CD14-positive monocyte (primary cell): ENCODE measurements around the gene GNG2. TPM values are rescaled to one million over a fixed set of nuclear protein-coding genes. Genes with fewer than 3 reads are reported as not detected.

Source experiments
- DNase-seq, 3 donors: peaks; one replicate each; pipeline ENCODE4 v3.0.0-alpha.2; 2011 to 2022
- H2AFZ ChIP-seq: 2 replicates; pipeline ENCODE4 v1.6.0; 2012; ENCODE audit warnings: mild to moderate bottlenecking, low read depth, low read length, inconsistent platforms; ENCODE audit not compliant: insufficient read depth, poor library complexity, severe bottlenecking
- H3K27ac ChIP-seq, 2 donors: 1 replicate in 1 of 2; 2 replicates in 1 of 2; pipeline ENCODE4 v1.5.1; 2012 to 2013; ENCODE audit warnings: low read length in 2 of 2, control low read depth in 1 of 2, inconsistent platforms in 1 of 2, low read depth in 1 of 2, mild to moderate bottlenecking in 1 of 2
- H3K27me3 ChIP-seq, 2 donors: one replicate each; pipeline versions ENCODE4 v1.6.0 to v1.6.1; 2011 to 2013; ENCODE audit warnings: low read length in 2 of 2; ENCODE audit not compliant: control insufficient read depth in 2 of 2, insufficient read depth in 2 of 2
- H3K36me3 ChIP-seq, 2 donors: replicated peaks in 1 of 2; 1 replicate in 1 of 2; 2 replicates in 1 of 2; pipeline versions ENCODE4 v1.5.1 to v1.6.1; 2012 to 2013; ENCODE audit warnings: low read length in 2 of 2, control low read depth in 1 of 2, inconsistent platforms in 1 of 2, mild to moderate bottlenecking in 1 of 2; ENCODE audit not compliant: insufficient read depth in 2 of 2, control insufficient read depth in 1 of 2
- H3K4me1 ChIP-seq, 2 donors: 1 replicate in 1 of 2; 2 replicates in 1 of 2; pipeline versions ENCODE4 v1.5.1 to v1.6.1; 2012 to 2013; ENCODE audit warnings: low read length in 2 of 2, control low read depth in 1 of 2, inconsistent platforms in 1 of 2, mild to moderate bottlenecking in 1 of 2, moderate library complexity in 1 of 2; ENCODE audit not compliant: insufficient read depth in 2 of 2, control insufficient read depth in 1 of 2
- H3K4me2 ChIP-seq: replicated peaks from 2 replicates; pipeline ENCODE3; 2012; ENCODE audit warnings: low read length, moderate library complexity, mild to moderate bottlenecking; ENCODE audit not compliant: poor library complexity, severe bottlenecking; ENCODE audit errors: extremely low read depth
- H3K4me3 ChIP-seq, 3 experiments: fragments of 200-600 bp in 1 of 3; sonication (generic) in 1 of 3; replicated peaks in 1 of 3; 1 replicate in 2 of 3; 2 replicates in 1 of 3; pipeline ENCODE4 v1.5.1; 2011 to 2013; ENCODE audit warnings: low read length in 3 of 3, mild to moderate bottlenecking in 3 of 3, control low read depth in 2 of 3, low read depth in 2 of 3, inconsistent platforms in 1 of 3, moderate library complexity in 1 of 3
- H3K79me2 ChIP-seq: 2 replicates; pipeline ENCODE4 v1.6.0; 2012; ENCODE audit warnings: mild to moderate bottlenecking, control low read depth, inconsistent platforms, low read length, moderate library complexity; ENCODE audit not compliant: insufficient read depth
- H3K9ac ChIP-seq: 2 replicates; pipeline ENCODE4 v1.6.0; 2017; ENCODE audit warnings: low read length, mild to moderate bottlenecking; ENCODE audit not compliant: insufficient read depth, poor library complexity, severe bottlenecking
- H3K9me3 ChIP-seq, 2 donors: replicated peaks in 1 of 2; 1 replicate in 1 of 2; 2 replicates in 1 of 2; pipeline versions ENCODE4 v1.5.1 to v1.6.1; 2012 to 2013; ENCODE audit warnings: low read length in 2 of 2, control low read depth in 1 of 2; ENCODE audit not compliant: control insufficient read depth in 1 of 2, insufficient read depth in 1 of 2
- H4K20me1 ChIP-seq: 2 replicates; pipeline ENCODE4 v1.6.0; 2012; ENCODE audit warnings: mild to moderate bottlenecking, low read length, control low read depth, moderate library complexity; ENCODE audit not compliant: insufficient read depth
- H3K27ac Mint-ChIP-seq, 7 donors: one replicate each; pipeline ENCODE4 v1.8.0; 2020; ENCODE audit warnings: mild to moderate bottlenecking in 7 of 7, mixed read lengths in 7 of 7, moderate library complexity in 6 of 7, inconsistent platforms in 2 of 7
- H3K27me3 Mint-ChIP-seq, 3 donors: one replicate each; pipeline ENCODE4 v1.8.0; 2021 to 2022; ENCODE audit warnings: low read depth in 3 of 3, mild to moderate bottlenecking in 3 of 3, mixed read lengths in 3 of 3, moderate library complexity in 3 of 3, inconsistent platforms in 1 of 3
- H3K36me3 Mint-ChIP-seq, 2 donors: one replicate each; pipeline ENCODE4 v1.8.0; 2020; ENCODE audit warnings: mixed read lengths in 2 of 2, inconsistent platforms in 1 of 2, mild to moderate bottlenecking in 1 of 2
- H3K4me1 Mint-ChIP-seq: one replicate; pipeline ENCODE4 v1.8.0; 2020; ENCODE audit warnings: mild to moderate bottlenecking, mixed read lengths
- H3K4me3 Mint-ChIP-seq, 2 donors: one replicate each; pipeline ENCODE4 v1.8.0; 2020; ENCODE audit warnings: mild to moderate bottlenecking in 2 of 2, mixed read lengths in 2 of 2, moderate library complexity in 1 of 2
- H3K9me3 Mint-ChIP-seq, 7 donors: one replicate each; pipeline ENCODE4 v1.8.0; 2020 to 2022; ENCODE audit warnings: mixed read lengths in 7 of 7, mild to moderate bottlenecking in 6 of 7, moderate library complexity in 6 of 7, inconsistent platforms in 2 of 7
- WGBS: methylation state at CpG from one replicate; pipeline ENCODE4 v1.1.5; 2013; ENCODE audit warnings: missing lambda C conversion rate; ENCODE audit not compliant: insufficient coverage; 5-methylcytosine and 5-hydroxymethylcytosine counted together
- intact Hi-C, 2 donors: fragments of 100-400 bp; cut with micrococcal nuclease; formaldehyde crosslinking; loops; one replicate each; pipeline versions ENCODE4 v1.15.0 to v1.15.1; 2023
- polyA plus RNA-seq, 3 donors: library from polyadenylated mRNA; depleted of rRNA in 1 of 3; unstranded in 2 of 3; stranded (reverse) in 1 of 3; fragments of 300-500 nt in 2 of 3; fragments of >200 nt in 1 of 3; fragmentation: Illumina TruSeq in 2 of 3; gene quantifications; 1 replicate in 2 of 3; 2 replicates in 1 of 3; pipeline ENCODE4 v1.2.3, GENCODE V29; 2012 to 2021
- TF ChIP-seq, protein P1 (sequence below): fragments of 200-600 bp; IDR thresholded peaks from one replicate; pipeline ENCODE4 v1.8.0; 2022; ENCODE audit warnings: antibody characterized with exemption, mild to moderate bottlenecking

The GNG2 gene
- polyA plus RNA-seq, 3 donors, result 42.7 to 151 (median 146) TPM

- H3K36me3 ChIP-seq, result no peaks in the 10 kb centered on the region
- no peaks in the 10 kb centered on the region for H3K36me3 Mint-ChIP-seq
- peaks cover 0 to 2% (median 0%) of the 10 kb centered on the region in 7 donors for H3K9me3 Mint-ChIP-seq
- 93% methylated on average over 13 of the region's 15 CpGs for WGBS
- no peaks in the 10 kb centered on the region for H3K4me1 Mint-ChIP-seq
- H3K9me3 ChIP-seq, result no peaks in the 10 kb centered on the region
- no peak overlapping the region for H3K4me2 ChIP-seq
- no peak overlapping the region for H3K27ac ChIP-seq
- H3K4me1 ChIP-seq, result no peaks in the 10 kb centered on the region
- H3K4me3 ChIP-seq, result no peak overlapping the region
- intact Hi-C loops, result no loop called here
- no peaks in the 10 kb centered on the region for H3K27me3 ChIP-seq
- no peak overlapping the region for H3K9ac ChIP-seq
- DNase-seq, result no peak
- no peaks in the 10 kb centered on the region for H4K20me1 ChIP-seq
- peaks cover 0 to 6% (median 6%) of the 10 kb centered on the region in 3 donors for H3K27me3 Mint-ChIP-seq
- TF ChIP-seq, protein P1, sequence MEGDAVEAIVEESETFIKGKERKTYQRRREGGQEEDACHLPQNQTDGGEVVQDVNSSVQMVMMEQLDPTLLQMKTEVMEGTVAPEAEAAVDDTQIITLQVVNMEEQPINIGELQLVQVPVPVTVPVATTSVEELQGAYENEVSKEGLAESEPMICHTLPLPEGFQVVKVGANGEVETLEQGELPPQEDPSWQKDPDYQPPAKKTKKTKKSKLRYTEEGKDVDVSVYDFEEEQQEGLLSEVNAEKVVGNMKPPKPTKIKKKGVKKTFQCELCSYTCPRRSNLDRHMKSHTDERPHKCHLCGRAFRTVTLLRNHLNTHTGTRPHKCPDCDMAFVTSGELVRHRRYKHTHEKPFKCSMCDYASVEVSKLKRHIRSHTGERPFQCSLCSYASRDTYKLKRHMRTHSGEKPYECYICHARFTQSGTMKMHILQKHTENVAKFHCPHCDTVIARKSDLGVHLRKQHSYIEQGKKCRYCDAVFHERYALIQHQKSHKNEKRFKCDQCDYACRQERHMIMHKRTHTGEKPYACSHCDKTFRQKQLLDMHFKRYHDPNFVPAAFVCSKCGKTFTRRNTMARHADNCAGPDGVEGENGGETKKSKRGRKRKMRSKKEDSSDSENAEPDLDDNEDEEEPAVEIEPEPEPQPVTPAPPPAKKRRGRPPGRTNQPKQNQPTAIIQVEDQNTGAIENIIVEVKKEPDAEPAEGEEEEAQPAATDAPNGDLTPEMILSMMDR, result no peak
- no peaks in the 10 kb centered on the region for H3K79me2 ChIP-seq
- peak overlapping the region in 1 of 7 donors; percentile 21 for H3K27ac Mint-ChIP-seq
- H3K4me3 Mint-ChIP-seq, result no peak overlapping the region
- no peak overlapping the region for H2AFZ ChIP-seq
These were observed 44.4 kb upstream of the GNG2 start for GRCh38 chr14:51816031-51816430.

DNA sequence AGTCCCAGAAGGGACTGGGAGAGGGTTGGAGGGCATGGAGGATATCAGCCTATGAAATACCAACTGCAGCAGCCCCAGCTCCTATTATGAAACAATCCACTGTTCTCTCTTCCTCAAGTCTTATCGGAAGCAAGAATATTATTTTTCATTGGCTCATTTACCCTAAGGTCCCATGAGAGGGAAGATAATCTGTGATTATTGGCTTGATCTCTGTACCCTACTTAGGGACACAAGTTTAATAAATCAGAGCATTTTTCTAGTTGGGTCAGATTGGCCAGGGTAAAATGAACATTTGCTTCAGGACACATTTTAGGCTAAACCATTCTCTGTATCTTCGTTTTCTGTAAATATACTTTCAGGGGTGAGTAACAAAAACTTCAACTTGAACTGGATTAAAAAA, 43.1 kb upstream of the GNG2 start:
- 100% methylated on average over 1 of the region's 2 CpGs for WGBS
- H4K20me1 ChIP-seq, result no peaks in the 10 kb centered on the region
- H3K79me2 ChIP-seq, result no peaks in the 10 kb centered on the region
- intact Hi-C loops, result no loop called here
- DNase-seq, result no peak
- TF ChIP-seq, protein P1, result no peak
- no peaks in the 10 kb centered on the region for H3K36me3 ChIP-seq
- H3K27me3 ChIP-seq, result no peaks in the 10 kb centered on the region
- peaks cover 0 to 2% (median 0%) of the 10 kb centered on the region in 7 donors for H3K9me3 Mint-ChIP-seq
- no peak overlapping the region for H3K9ac ChIP-seq
- H3K4me1 Mint-ChIP-seq, result no peaks in the 10 kb centered on the region
- no peak overlapping the region for H3K27ac Mint-ChIP-seq
- H3K36me3 Mint-ChIP-seq, result no peaks in the 10 kb centered on the region
- no peak overlapping the region for H3K4me3 ChIP-seq
- peaks cover 0 to 6% (median 6%) of the 10 kb centered on the region in 3 donors for H3K27me3 Mint-ChIP-seq
- H3K4me3 Mint-ChIP-seq, result no peak overlapping the region
- no peaks in the 10 kb centered on the region for H3K4me1 ChIP-seq
- H3K4me2 ChIP-seq, result no peak overlapping the region
- no peak overlapping the region for H2AFZ ChIP-seq
- H3K9me3 ChIP-seq, result no peaks in the 10 kb centered on the region
- H3K27ac ChIP-seq, result no peak overlapping the region
